Measurements from ENCODE around the gene CCER1.

GRCh38 chr12:90990611-90991010 is 35.6 kb upstream of the CCER1 start:
- no peak for TF ChIP-seq CTCF (conservative IDR thresholded peaks at IDR 0.05 in 1 of 2, IDR thresholded peaks at IDR 0.05 in 1 of 2; ENCODE audit: low read depth in 1 of 2, low read length in 2 of 2)
- TF ChIP-seq EZH2 (IDR thresholded peaks at IDR 0.05; ENCODE audit: low read length, missing control alignments) = no peak

Data from fibroblast of lung (primary cell).